ENCODE data around the gene ZNF770. TPM values are rescaled to one million over a fixed set of nuclear protein-coding genes. Genes with fewer than 3 reads are reported as not detected.

ZNF770 gene
- total RNA-seq (2021; ENCODE audit: unreplicated experiment) (70.7 TPM), Bru-seq, nascent RNA (percentile 98 among the genes with signal in this experiment), BruChase-seq, experiment 1, labeled RNA remaining after a 6-hour chase (percentile 99 among the genes with signal in this experiment), BruChase-seq, experiment 2, labeled RNA remaining after a 2-hour chase (percentile 99 among the genes with signal in this experiment)
- 9.1 and 19.7 TPM in 2 replicates for polyA plus RNA-seq (2012)
- long read RNA-seq, full-length matches to known transcripts, result 20 of 27 reads
- long read RNA-seq, partial matches to known transcripts, result 0 of 27 reads
- long read RNA-seq, other reads (novel, unspliced or antisense), result 7 of 27 reads

DNA sequence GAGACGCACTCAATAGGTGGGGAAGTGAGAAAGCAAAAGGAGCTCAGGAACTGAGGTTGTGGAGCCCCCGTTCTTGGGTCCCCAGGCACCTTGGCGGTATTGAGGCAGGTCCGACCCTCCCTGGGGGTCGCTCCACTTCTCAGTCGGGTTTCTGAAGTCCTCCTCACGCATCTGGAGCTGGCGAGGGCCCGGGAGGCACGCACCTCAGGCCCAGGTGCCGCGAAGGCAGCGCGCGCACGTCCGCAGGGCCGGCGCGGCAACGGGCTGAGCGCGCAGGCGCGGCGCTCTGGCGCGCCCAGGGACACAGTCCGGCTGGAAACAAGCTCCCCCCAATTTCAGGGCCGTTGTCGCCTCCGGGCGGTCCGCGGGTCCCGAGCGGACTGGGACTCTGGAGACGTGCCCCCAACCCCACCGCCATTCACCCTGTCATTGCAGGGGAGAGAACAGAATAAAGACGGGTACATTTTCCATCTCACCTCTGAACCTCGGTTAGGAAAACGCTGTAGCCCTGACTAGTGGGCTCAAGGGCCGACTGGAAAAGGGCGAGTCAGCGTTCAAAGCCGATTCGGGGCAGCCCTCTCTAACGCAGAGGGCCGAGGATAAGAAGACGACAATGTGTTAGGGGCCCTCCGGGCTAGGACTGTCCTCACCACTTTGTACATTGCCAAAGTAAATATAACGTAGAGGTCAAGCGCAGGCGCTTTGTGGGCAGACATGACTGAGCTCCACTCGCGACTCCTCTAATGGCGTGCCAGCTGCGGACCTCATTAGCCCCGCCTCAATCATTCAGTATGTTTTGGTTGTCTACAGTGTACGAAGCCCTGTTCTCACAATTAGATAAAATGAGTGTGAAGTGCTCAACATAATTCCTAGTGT lies at the start of gene ZNF770:
TSS of gene ZNF770 (minus strand) at position 261 of the 876 bp plus-strand sequence. CDS start 4,853 bp downstream, outside the sequence.
- ChIA-PET RAD21 (ENCODE audit: low non-redundant PET in 1 of 2, low total read pairs in 2 of 2, uncharacterized antibody in 2 of 2, unreplicated experiment in 2 of 2) (interaction anchor here in 1 of 2 experiments (1.1 kb wide), 1 partner anchor 19 kb away, joined by 3 read pairs; the partner anchor contains the start of gene AQR), POLR2A (interaction anchor here (1.4 to 2.2 kb wide), 4 partner anchors 12 to 20 kb away, joined by 4 to 19 read pairs (median 8); partner anchors contain the start of gene AQR), CTCF (interaction anchor here (0.6 to 3.8 kb wide), 3 partner anchors 8 to 31 kb away, joined by 3 to 28 read pairs (median 5); partner anchors contain the start of gene AQR)
- intact Hi-C loops (cut with micrococcal nuclease), result loop anchor here (1.0 to 10.0 kb wide), 2 partner anchors 19 to 763 kb away; partner anchors contain the start of genes AQR and EMC4
- peak within 1 kb of the TSS; percentile 72 to 99 for H3K4me3 ChIP-seq (replicated peaks in 1 of 2; ENCODE audit: low read depth in 1 of 2, low read length in 2 of 2)
- H3K4me1 ChIP-seq (ENCODE audit: control insufficient read depth in 1 of 2, insufficient read depth in 2 of 2, low read length in 2 of 2), result peaks cover 25 to 47% of the 10 kb centered on the region in 2 experiments
- DNase-seq (ENCODE audit: low read depth, low spot score), result peak; percentile 51
- no peaks in the 10 kb centered on the region for H3K9me2 ChIP-seq (ENCODE audit: insufficient read depth)
- no peaks in the 10 kb centered on the region for H3K27me3 ChIP-seq (ENCODE audit: insufficient read depth, low read length)
- peak within 1 kb of the TSS; percentile 91 for H2AFZ ChIP-seq (ENCODE audit: low read depth, low read length, poor library complexity, severe bottlenecking)
- H3K4me2 ChIP-seq (ENCODE audit: low read length), result peak within 1 kb of the TSS; percentile 88
- H3K9ac ChIP-seq (ENCODE audit: low read length), result peak within 1 kb of the TSS; percentile 99
- peak within 1 kb of the TSS; percentile 90 for H3K27ac ChIP-seq (ENCODE audit: low read depth, low read length)
- no peaks in the 10 kb centered on the region for H3K9me3 ChIP-seq (ENCODE audit: control insufficient read depth in 1 of 2, insufficient read depth in 1 of 2, low read depth in 1 of 2, low read length in 2 of 2)
- H4K20me1 ChIP-seq (ENCODE audit: insufficient read depth), result no peaks in the 10 kb centered on the region
- peaks cover 49% of the 10 kb centered on the region for H3K79me2 ChIP-seq (ENCODE audit: insufficient read depth, low read length)
- peaks cover 11 to 13% of the 10 kb centered on the region in 2 experiments; a peak in 3 of 4 replicates for H3K36me3 ChIP-seq (ENCODE audit: control insufficient read depth in 1 of 2, insufficient read depth in 2 of 2, low read length in 2 of 2)
- ATAC-seq, result peak; percentile 88
- BruUV-seq (replicated peaks), result TSS peak; percentile 85
- TF ChIP-seq EGR1 (IDR thresholded peaks at IDR 0.05; ENCODE audit: low read depth) (no peak), EZH2 (IDR thresholded peaks at IDR 0.05) (no peak), CBX3 (IDR thresholded peaks at IDR 0.05; ENCODE audit: low read depth) (0 out of 2 replicates have a peak, but pooled peaks have one; percentile 62), ZNF274 (IDR thresholded peaks at IDR 0.05; ENCODE audit: low read depth, low read length) (no peak), RAD21 (IDR thresholded peaks at IDR 0.05; ENCODE audit: low read depth) (no peak), YY1 (IDR thresholded peaks at IDR 0.05; ENCODE audit: extremely low read depth, insufficient replicate concordance, low read depth, low read length) (peak; percentile 78), ELF1 (IDR thresholded peaks at IDR 0.05; ENCODE audit: borderline replicate concordance, low read depth) (no peak), ZFX (IDR thresholded peaks at IDR 0.05) (peak; percentile 81), POLR2A (IDR thresholded peaks at IDR 0.05; ENCODE audit: borderline replicate concordance, extremely low read depth, insufficient read depth, insufficient read length) (peak; percentile 80), CEBPB (IDR thresholded peaks at IDR 0.05; ENCODE audit: low read depth) (no peak), EZH2phosphoT487 (IDR thresholded peaks at IDR 0.05; ENCODE audit: borderline replicate concordance) (no peak), FOSL1 (IDR thresholded peaks at IDR 0.05; ENCODE audit: low read depth) (no peak), SIN3A (IDR thresholded peaks at IDR 0.05; ENCODE audit: low read depth) (peak; percentile 75), JUND (IDR thresholded peaks at IDR 0.05) (no peak), SP1 (IDR thresholded peaks at IDR 0.05; ENCODE audit: low read depth) (peak; percentile 29; the same call in 1 of the 2 replicates)
- TF ChIP-seq, protein P1, sequence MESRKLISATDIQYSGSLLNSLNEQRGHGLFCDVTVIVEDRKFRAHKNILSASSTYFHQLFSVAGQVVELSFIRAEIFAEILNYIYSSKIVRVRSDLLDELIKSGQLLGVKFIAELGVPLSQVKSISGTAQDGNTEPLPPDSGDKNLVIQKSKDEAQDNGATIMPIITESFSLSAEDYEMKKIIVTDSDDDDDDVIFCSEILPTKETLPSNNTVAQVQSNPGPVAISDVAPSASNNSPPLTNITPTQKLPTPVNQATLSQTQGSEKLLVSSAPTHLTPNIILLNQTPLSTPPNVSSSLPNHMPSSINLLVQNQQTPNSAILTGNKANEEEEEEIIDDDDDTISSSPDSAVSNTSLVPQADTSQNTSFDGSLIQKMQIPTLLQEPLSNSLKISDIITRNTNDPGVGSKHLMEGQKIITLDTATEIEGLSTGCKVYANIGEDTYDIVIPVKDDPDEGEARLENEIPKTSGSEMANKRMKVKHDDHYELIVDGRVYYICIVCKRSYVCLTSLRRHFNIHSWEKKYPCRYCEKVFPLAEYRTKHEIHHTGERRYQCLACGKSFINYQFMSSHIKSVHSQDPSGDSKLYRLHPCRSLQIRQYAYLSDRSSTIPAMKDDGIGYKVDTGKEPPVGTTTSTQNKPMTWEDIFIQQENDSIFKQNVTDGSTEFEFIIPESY (IDR thresholded peaks at IDR 0.05; ENCODE audit: extremely low read depth, insufficient replicate concordance, low read length), result peak; percentile 13
- TF ChIP-seq, protein P2, sequence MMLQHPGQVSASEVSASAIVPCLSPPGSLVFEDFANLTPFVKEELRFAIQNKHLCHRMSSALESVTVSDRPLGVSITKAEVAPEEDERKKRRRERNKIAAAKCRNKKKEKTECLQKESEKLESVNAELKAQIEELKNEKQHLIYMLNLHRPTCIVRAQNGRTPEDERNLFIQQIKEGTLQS (IDR thresholded peaks at IDR 0.05), result no peak
- TF ChIP-seq, protein P3, sequence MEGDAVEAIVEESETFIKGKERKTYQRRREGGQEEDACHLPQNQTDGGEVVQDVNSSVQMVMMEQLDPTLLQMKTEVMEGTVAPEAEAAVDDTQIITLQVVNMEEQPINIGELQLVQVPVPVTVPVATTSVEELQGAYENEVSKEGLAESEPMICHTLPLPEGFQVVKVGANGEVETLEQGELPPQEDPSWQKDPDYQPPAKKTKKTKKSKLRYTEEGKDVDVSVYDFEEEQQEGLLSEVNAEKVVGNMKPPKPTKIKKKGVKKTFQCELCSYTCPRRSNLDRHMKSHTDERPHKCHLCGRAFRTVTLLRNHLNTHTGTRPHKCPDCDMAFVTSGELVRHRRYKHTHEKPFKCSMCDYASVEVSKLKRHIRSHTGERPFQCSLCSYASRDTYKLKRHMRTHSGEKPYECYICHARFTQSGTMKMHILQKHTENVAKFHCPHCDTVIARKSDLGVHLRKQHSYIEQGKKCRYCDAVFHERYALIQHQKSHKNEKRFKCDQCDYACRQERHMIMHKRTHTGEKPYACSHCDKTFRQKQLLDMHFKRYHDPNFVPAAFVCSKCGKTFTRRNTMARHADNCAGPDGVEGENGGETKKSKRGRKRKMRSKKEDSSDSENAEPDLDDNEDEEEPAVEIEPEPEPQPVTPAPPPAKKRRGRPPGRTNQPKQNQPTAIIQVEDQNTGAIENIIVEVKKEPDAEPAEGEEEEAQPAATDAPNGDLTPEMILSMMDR (IDR thresholded peaks at IDR 0.05 in 2 of 3, conservative IDR thresholded peaks at IDR 0.05 in 1 of 3; ENCODE audit: borderline replicate concordance in 1 of 3, insufficient read depth in 1 of 3, low read depth in 2 of 3, low read length in 2 of 3), result no peak

Data from HCT116 (cell line).